Stimulated activated CD4-positive, alpha-beta T cell treated with anti-CD3 and anti-CD28 coated beads, Interleukin-1b, Interleukin-23, amount 100 ng/mL, for 1 hour (primary cell): ENCODE data around the gene TEX48.

Experiments used
- DNase-seq, 2 donors: peaks; one replicate each; pipeline ENCODE4 v3.0.0-alpha.2; 2020; ENCODE audit warnings: low read depth in 2 of 2

The TEX48 gene

GRCh38 chr9:114693248-114693855 is 11.4 kb upstream of the TEX48 start:
- no peak for DNase-seq

- no peak for DNase-seq
These were observed 9.9 kb upstream of the TEX48 start for GRCh38 chr9:114691956-114692295.

- peak; percentile 26 to 30 for DNase-seq
These were observed 9.3 kb upstream of the TEX48 start for GRCh38 chr9:114691046-114691955.

GRCh38 chr9:114690308-114690707 is 8.3 kb upstream of the TEX48 start:
- no peak for DNase-seq

GRCh38 chr9:114689813-114690212 is 7.8 kb upstream of the TEX48 start:
- no peak for DNase-seq

GRCh38 chr9:114688909-114689610 is 7.1 kb upstream of the TEX48 start:
- no peak for DNase-seq

- DNase-seq, result no peak
These were observed 6.4 kb upstream of the TEX48 start for GRCh38 chr9:114688379-114688778.

GRCh38 chr9:114687034-114687433 is 5.0 kb upstream of the TEX48 start:
- DNase-seq, result no peak

- DNase-seq, result no peak
These were observed 4.0 kb upstream of the TEX48 start for GRCh38 chr9:114685951-114686350.

- DNase-seq, result peak in 1 of 2 donors; percentile 20
These were observed 2.0 kb upstream of the TEX48 start for GRCh38 chr9:114684036-114684435.

- DNase-seq, result no peak
These were observed 854 bp upstream of the TEX48 start for GRCh38 chr9:114682846-114683245.

GRCh38 chr9:114680259-114681001 is 1.6 kb downstream of the TEX48 start:
- no peak for DNase-seq

GRCh38 chr9:114678795-114679194 is 3.2 kb downstream of the TEX48 start:
- DNase-seq, result no peak

GRCh38 chr9:114678130-114678529 is 3.9 kb downstream of the TEX48 start:
- DNase-seq, result no peak

GRCh38 chr9:114677418-114677817 is 4.6 kb downstream of the TEX48 start:
- no peak for DNase-seq

- DNase-seq, result no peak
These were observed 5.1 kb downstream of the TEX48 start for GRCh38 chr9:114676901-114677300.

GRCh38 chr9:114674798-114675540 is 7.0 kb downstream of the TEX48 start:
- DNase-seq, result no peak

GRCh38 chr9:114674076-114674797 is 7.8 kb downstream of the TEX48 start:
- DNase-seq, result no peak

- DNase-seq, result no peak
These were observed 10.4 kb downstream of the TEX48 start for GRCh38 chr9:114671605-114672004.

- no peak for DNase-seq
These were observed 12.0 kb downstream of the TEX48 start for GRCh38 chr9:114669961-114670360.

GRCh38 chr9:114668146-114668545 is 13.8 kb downstream of the TEX48 start:
- no peak for DNase-seq
